Activated naive CD4-positive, alpha-beta T cell treated with anti-CD3 and anti-CD28 coated beads, Interleukin-2, amount 10 ng/mL, durations not matched to agents 7 days and 5 days (primary cell): ENCODE results near the gene FBXW2.

Experiments used
- CTCF ChIA-PET: fragments of 350-600 bp; sonication (Branson Sonifier 250); formaldehyde crosslinking; loops from one replicate; lab custom pipeline; 2021; ENCODE audit warnings: antibody characterized with exemption; lab: Charles Lee
- DNase-seq: peaks from one replicate; pipeline ENCODE4 v3.0.0-alpha.2; 2020
- H3K27ac Mint-ChIP-seq: one replicate; pipeline ENCODE4 v1.8.0; 2021; ENCODE audit warnings: mild to moderate bottlenecking, moderate library complexity, mixed read lengths
- H3K27me3 Mint-ChIP-seq: one replicate; pipeline ENCODE4 v1.8.0; 2021; ENCODE audit warnings: mild to moderate bottlenecking, mixed read lengths
- H3K36me3 Mint-ChIP-seq: one replicate; pipeline ENCODE4 v1.8.0; 2021; ENCODE audit warnings: mixed read lengths
- H3K4me1 Mint-ChIP-seq: one replicate; pipeline ENCODE4 v1.8.0; 2021; ENCODE audit warnings: mixed read lengths
- H3K4me3 Mint-ChIP-seq: one replicate; pipeline ENCODE4 v1.8.0; 2021; ENCODE audit warnings: mild to moderate bottlenecking, moderate library complexity, mixed read lengths
- H3K9me3 Mint-ChIP-seq: one replicate; pipeline ENCODE4 v1.8.0; 2021; ENCODE audit warnings: mixed read lengths

Gene FBXW2

DNA sequence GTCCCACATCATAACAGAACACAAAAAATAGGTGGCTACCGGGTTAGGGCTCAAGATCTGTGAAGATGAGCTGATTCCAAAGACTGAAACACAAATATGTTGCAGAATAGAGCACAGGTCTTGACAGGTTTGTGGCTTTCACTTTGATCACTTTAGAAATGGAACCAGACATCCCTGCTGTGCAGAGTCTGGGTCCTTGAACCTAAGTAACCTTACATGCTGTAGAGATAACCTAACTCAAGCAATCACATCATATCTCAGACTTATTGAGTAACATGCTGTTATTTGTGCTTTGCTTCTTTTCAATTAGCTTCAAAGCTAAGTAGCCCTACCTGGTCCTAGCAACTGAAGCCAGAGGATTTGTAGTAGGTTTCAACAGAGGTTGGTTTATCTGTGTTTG, 24.3 kb downstream of the FBXW2 start:
- no peak for DNase-seq
- Mint-ChIP-seq H3K27ac (peak overlapping the region; percentile 80), H3K27me3 (no peaks in the 10 kb centered on the region), H3K4me1 (peaks cover 36% of the 10 kb centered on the region), H3K36me3 (peaks cover 59% of the 10 kb centered on the region), H3K4me3 (no peak overlapping the region), H3K9me3 (no peaks in the 10 kb centered on the region)
- CTCF ChIA-PET = interaction anchor here (1.0 to 2.3 kb wide), 3 partner anchors 11 to 128 kb away, joined by 3 to 12 read pairs (median 3); no protein-coding TSS in a partner anchor

DNA sequence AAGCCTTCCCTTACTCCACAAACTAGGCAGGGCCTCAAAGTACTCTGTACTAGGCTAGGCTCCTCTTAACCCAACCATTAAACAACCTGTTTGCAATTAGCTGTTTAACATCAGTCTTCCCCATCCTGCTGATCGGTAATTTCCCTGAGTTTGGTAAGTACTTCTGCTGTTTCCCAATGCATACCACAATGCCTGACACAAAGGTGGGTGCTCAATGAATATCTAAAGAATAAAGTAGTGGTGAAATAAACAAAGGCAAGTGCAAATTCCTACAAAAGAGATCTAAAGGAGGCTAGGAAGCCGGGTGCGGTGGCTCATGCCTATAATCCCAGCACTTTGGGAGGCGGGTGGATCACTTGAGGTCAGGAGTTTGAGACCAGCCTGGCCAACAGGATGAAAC, 25.0 kb downstream of the FBXW2 start:
- H3K27me3 Mint-ChIP-seq = no peaks in the 10 kb centered on the region
- no peak overlapping the region for H3K4me3 Mint-ChIP-seq
- H3K4me1 Mint-ChIP-seq = peaks cover 36% of the 10 kb centered on the region
- peak overlapping the region; percentile 6 for H3K27ac Mint-ChIP-seq
- no peaks in the 10 kb centered on the region for H3K9me3 Mint-ChIP-seq
- CTCF ChIA-PET = interaction anchor here (1.0 to 2.3 kb wide), 2 partner anchors 12 kb away, joined by 3 to 12 read pairs; no protein-coding TSS in a partner anchor
- no peak for DNase-seq
- H3K36me3 Mint-ChIP-seq = peaks cover 59% of the 10 kb centered on the region

DNA sequence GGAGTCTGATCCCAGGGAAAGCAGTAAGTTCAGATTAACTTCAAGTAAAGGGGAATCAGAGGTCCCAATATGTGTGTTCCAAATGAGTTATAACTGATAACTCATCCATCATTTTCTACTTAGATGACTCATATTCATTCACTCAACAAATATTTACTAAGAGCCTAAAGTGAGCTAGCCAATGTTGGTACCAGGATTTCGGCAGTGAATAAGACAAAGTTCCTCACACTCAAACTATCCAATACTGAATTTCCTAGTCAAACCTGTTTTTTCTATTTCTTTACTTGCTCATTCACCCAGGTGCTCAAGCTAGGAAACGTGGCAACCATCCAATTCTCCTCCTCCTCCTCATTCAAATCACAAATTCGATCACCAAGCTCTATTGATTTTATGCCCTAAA, 25.8 kb downstream of the FBXW2 start:
- Mint-ChIP-seq H3K9me3 (no peaks in the 10 kb centered on the region), H3K4me1 (peaks cover 36% of the 10 kb centered on the region), H3K27me3 (no peaks in the 10 kb centered on the region), H3K4me3 (no peak overlapping the region), H3K27ac (no peak overlapping the region), H3K36me3 (peaks cover 59% of the 10 kb centered on the region)
- no peak for DNase-seq
- CTCF ChIA-PET = interaction anchor here (2.3 kb wide), 1 partner anchor 12 kb away, joined by 12 read pairs; no protein-coding TSS in a partner anchor

DNA sequence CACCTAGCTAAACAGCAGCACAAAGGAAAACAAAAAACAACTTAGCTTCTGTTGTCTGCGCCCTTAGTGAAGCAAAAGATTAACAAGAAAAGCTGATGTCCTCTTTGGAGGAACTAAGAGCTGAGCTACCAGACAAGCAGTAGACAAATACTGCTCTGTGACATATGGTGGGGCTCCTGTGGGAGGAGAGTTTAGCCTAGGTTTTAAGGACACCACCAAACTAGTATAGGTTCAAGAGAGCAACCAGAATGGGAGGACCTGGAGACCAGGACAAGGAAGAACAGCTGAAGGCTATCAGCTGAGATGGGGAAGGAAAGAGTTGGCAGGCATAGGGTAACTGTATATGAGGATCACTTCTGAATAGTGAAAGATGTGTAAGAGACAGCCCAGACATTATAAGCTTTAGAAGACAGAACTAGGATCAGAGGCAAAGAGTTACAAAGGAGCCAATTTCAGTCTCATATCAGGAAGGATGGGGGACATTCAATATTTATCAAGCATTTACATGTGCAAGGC, 27.2 kb downstream of the FBXW2 start:
- Mint-ChIP-seq H3K4me3 (no peak overlapping the region), H3K9me3 (no peaks in the 10 kb centered on the region), H3K36me3 (peaks cover 54% of the 10 kb centered on the region), H3K4me1 (peaks cover 29% of the 10 kb centered on the region), H3K27ac (no peak overlapping the region), H3K27me3 (no peaks in the 10 kb centered on the region)
- no peak for DNase-seq
- CTCF ChIA-PET = interaction anchor here (1.0 kb wide), 1 partner anchor 9 kb away, joined by 4 read pairs; no protein-coding TSS in a partner anchor

DNA sequence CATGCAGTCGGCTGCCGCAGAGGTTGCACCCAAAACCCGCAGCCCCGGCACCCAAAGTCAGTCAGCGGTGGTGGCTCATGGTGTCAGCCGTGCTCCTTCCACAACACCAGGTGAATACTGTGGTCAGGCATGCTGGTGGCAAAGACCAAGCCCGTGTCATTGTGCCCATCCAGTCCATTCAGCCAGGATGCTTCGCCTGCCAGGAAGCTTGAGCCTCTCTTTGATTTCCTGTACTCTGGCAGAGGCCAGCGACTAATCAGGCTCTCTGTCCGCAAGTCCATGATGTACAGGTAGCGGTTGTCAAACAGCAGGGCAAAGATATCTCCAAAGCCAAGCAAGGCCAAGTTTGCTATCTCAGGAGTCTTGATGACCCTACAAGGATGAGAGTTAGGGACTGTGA, 28.7 kb downstream of the FBXW2 start:
- Mint-ChIP-seq H3K27ac (no peak overlapping the region), H3K27me3 (no peaks in the 10 kb centered on the region), H3K36me3 (peaks cover 46% of the 10 kb centered on the region), H3K9me3 (no peaks in the 10 kb centered on the region), H3K4me1 (peaks cover 15% of the 10 kb centered on the region), H3K4me3 (no peak overlapping the region)
- DNase-seq = no peak
- CTCF ChIA-PET = interaction anchor here (1.5 to 1.6 kb wide), 2 partner anchors 10 to 104 kb away, joined by 4 read pairs; no protein-coding TSS in a partner anchor

DNA sequence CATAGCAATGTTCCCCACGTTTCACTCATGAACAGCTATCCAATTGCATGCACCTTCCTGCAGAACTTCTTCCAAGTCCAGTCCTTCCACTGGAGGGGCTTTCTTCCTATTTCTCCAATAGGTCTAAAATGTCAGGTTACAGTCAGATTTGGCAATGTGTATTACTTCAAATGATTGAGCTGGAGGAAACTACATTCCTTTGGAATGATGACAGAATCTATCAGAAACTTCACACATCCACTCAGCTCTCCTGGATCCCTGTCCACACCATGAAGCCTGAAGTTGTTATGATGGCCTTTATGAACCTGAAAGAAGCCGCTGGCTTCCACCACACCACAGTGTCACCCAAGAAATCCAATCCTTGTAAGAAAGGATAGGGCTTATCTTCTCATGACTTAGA, 32.2 kb downstream of the FBXW2 start:
- Mint-ChIP-seq H3K36me3 (peaks cover 44% of the 10 kb centered on the region), H3K27ac (no peak overlapping the region), H3K4me3 (no peak overlapping the region), H3K27me3 (no peaks in the 10 kb centered on the region), H3K4me1 (peaks cover 6% of the 10 kb centered on the region), H3K9me3 (no peaks in the 10 kb centered on the region)
- no peak for DNase-seq
- CTCF ChIA-PET = interaction anchor here (1.7 kb wide), 1 partner anchor 299 kb away, joined by 8 read pairs; no protein-coding TSS in a partner anchor

DNA sequence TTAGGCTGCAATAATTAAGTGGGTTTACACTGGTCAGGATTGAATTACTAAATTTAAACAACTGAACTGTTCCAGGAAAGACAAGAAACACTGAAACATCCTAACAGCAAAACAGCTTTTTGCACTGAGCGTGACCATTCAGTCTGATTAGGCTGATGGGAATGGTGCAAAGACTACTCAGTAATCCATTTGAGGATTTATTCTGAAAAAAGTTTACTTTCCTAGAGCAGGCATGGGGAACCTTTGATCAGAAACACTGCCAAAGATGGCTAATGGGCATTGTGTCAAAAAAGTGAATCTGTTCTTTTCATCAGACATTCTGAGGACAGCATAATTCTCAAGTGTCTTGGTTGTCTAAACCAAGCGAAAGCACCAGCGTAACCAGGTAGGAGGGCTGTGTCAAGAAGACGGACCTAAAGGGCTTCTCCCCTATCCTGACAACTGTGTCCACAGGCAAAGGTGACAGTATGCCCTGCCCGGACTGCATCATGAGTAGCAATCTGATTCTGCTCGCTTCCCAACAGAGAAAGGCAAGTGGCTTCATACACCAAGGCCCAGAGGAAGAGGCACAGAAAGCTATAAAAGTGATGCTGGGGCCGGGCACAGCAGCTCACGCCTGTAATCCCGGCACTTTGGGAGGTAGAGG, 33.3 kb downstream of the FBXW2 start:
- H3K36me3 Mint-ChIP-seq = peaks cover 36% of the 10 kb centered on the region
- no peak for DNase-seq
- no peak overlapping the region for H3K27ac Mint-ChIP-seq
- H3K4me1 Mint-ChIP-seq = peaks cover 6% of the 10 kb centered on the region
- CTCF ChIA-PET = no interaction called here
- no peaks in the 10 kb centered on the region for H3K27me3 Mint-ChIP-seq
- H3K4me3 Mint-ChIP-seq = no peak overlapping the region
- H3K9me3 Mint-ChIP-seq = no peaks in the 10 kb centered on the region

DNA sequence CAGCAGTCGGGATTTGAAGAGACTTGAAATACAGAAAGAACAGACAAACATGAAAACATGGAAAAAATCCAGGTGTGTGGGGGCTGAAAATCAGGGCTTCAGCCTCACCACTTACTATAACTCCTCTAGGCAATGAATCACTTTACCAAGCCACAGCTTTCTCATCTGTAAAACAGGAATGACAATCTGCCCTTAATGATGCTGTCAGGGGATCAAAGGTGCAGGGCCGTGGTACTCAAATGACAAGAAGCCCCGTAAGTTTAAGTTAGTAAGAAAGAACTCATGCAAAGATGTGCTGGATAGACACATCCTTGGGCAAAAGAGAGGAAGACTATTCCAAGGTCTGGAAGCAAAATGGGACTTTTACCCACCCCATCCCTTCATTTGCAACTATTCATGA, 34.7 kb downstream of the FBXW2 start:
- H3K9me3 Mint-ChIP-seq = no peaks in the 10 kb centered on the region
- no peak overlapping the region for H3K4me3 Mint-ChIP-seq
- H3K36me3 Mint-ChIP-seq = peaks cover 29% of the 10 kb centered on the region
- no peaks in the 10 kb centered on the region for H3K27me3 Mint-ChIP-seq
- CTCF ChIA-PET = interaction anchor here (4.9 kb wide), 1 partner anchor 302 kb away, joined by 45 read pairs; no protein-coding TSS in a partner anchor
- DNase-seq = no peak
- H3K27ac Mint-ChIP-seq = no peak overlapping the region
- peaks cover 6% of the 10 kb centered on the region for H3K4me1 Mint-ChIP-seq

DNA sequence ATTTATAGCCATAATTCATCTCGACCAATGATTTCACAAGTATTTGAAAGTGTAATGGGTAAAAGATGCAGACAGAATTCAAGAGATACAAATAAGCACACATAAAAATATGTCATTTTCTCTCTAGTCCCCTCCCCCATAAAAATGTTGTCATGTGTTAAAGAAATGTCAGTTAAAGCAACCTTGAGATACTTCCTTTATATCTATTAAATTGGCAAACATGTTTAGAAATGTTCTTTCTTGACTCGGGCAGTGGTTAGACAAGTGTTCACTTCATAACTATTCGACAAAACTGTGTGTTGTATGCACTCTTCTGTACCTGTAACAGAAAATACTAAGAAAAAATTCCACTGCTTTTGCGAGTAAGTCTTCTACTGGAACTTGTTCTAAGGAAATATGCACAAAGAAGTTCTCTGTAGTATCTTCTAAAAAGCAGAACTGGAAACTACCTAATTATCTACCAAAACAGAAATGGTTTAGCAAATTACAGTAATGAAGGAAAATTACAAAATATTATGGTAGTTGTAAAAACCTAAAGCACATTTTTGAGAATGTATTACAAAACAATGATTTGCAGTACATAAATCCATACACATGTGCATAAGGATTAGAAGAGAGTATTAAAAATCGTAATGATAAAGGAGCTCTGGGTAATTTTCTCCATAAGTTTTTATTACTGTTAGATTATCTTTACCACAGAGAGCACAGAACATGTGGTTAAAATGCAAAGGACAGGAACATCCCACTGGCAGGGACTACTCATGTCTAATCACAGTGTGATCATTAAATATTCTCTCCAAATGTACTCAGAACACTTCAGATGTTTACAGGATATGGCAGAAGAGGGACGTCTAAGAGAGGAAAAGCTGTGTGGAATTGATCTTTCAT, 35.9 kb downstream of the FBXW2 start:
- H3K9me3 Mint-ChIP-seq = no peaks in the 10 kb centered on the region
- peaks cover 26% of the 10 kb centered on the region for H3K36me3 Mint-ChIP-seq
- CTCF ChIA-PET = interaction anchor here (0.8 to 4.9 kb wide), 16 partner anchors 8 to 521 kb away, joined by 3 to 45 read pairs (median 5); no protein-coding TSS in a partner anchor
- no peak overlapping the region for H3K4me3 Mint-ChIP-seq
- peaks cover 6% of the 10 kb centered on the region for H3K4me1 Mint-ChIP-seq
- no peak for DNase-seq
- no peaks in the 10 kb centered on the region for H3K27me3 Mint-ChIP-seq
- peak overlapping the region; percentile 71 for H3K27ac Mint-ChIP-seq

DNA sequence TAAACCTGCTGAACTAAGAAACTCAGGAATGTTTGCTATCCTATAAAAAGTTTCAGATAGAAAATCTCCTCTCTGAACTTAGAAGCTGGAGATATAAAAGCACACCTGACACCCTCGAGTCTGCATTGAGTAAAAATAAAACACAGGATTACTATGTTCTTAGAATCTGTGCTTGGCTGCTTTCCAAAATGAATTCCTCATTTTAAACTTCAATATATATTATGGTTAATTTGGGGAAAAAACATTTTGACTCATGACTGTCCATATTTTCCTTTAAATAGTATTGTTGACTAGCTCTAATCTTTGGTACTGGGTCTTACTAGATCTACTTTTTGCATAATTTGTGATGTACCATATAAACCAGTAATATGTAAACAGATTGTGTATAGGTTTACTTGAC, 36.7 kb downstream of the FBXW2 start:
- H3K27ac Mint-ChIP-seq = no peak overlapping the region
- peaks cover 26% of the 10 kb centered on the region for H3K36me3 Mint-ChIP-seq
- H3K27me3 Mint-ChIP-seq = no peaks in the 10 kb centered on the region

DNA sequence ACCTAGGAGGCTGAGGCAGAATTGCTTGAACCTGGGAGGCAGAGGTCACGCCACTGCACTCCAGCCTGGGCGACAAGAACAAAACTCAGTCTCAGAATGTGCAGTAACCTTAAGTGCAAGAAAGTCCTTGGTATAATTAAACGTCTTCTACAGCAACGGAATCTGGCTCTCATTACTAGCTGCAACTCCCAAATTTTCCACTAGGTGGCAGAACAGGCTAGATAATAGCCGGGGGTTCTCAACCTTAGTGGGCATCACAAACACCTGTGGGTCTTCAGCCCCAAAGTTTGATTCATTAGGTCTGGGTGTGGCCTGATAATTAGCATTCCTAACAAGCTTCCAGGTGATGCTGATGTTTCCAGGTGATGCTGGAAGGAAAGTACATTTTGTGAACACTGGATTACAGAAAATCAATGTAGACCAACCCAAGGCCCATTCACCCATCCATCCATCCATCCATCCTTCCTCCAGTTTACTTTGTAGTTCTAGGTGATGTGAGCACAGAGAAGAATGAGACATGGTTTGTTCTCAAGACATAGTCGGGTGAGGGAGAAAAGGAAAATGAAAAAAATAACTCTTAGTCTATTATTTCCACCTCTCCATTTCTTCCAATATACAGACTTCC, 37.3 kb downstream of the FBXW2 start:
- CTCF ChIA-PET = interaction anchor here (0.7 to 4.9 kb wide), 49 partner anchors 9 to 522 kb away, joined by 3 to 45 read pairs (median 4); partner anchors contain the start of gene FBXW2
- Mint-ChIP-seq H3K4me1 (peaks cover 6% of the 10 kb centered on the region), H3K36me3 (peaks cover 22% of the 10 kb centered on the region), H3K27me3 (no peaks in the 10 kb centered on the region), H3K9me3 (no peaks in the 10 kb centered on the region), H3K4me3 (no peak overlapping the region), H3K27ac (no peak overlapping the region)
- DNase-seq = peak; percentile 74

More for the DNA sequence above, 36.7 kb downstream of the FBXW2 start:
- H3K4me1 Mint-ChIP-seq = peaks cover 6% of the 10 kb centered on the region
- no peak for DNase-seq
- CTCF ChIA-PET = interaction anchor here (0.7 to 4.9 kb wide), 31 partner anchors 9 to 521 kb away, joined by 3 to 45 read pairs (median 5); no protein-coding TSS in a partner anchor
- H3K4me3 Mint-ChIP-seq = no peak overlapping the region
- no peaks in the 10 kb centered on the region for H3K9me3 Mint-ChIP-seq

DNA sequence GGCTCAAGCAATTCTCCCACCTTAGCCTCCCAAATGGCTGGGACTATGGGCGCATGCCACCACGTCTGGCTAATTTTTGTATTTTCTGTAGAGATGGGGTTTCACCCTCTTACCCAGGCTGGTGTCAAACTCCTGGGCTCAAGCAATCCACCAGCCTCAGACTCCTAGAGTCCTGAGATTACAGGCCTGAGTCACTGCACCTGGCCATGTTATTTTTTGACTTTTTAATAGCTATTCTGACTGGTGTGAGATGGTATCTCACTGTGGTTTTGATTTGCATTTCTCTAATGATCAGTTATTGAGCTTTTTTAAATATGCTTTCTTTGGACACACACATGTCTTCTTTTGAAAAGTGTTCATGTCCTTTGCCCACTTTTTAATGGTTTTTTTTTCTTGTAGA, 38.2 kb downstream of the FBXW2 start:
- Mint-ChIP-seq H3K36me3 (peaks cover 19% of the 10 kb centered on the region), H3K4me1 (peaks cover 6% of the 10 kb centered on the region), H3K9me3 (no peaks in the 10 kb centered on the region), H3K27ac (no peak overlapping the region), H3K27me3 (no peaks in the 10 kb centered on the region), H3K4me3 (no peak overlapping the region)
- CTCF ChIA-PET = interaction anchor here (0.7 to 4.9 kb wide), 30 partner anchors 8 to 344 kb away, joined by 3 to 45 read pairs (median 4); no protein-coding TSS in a partner anchor
- DNase-seq = no peak

DNA sequence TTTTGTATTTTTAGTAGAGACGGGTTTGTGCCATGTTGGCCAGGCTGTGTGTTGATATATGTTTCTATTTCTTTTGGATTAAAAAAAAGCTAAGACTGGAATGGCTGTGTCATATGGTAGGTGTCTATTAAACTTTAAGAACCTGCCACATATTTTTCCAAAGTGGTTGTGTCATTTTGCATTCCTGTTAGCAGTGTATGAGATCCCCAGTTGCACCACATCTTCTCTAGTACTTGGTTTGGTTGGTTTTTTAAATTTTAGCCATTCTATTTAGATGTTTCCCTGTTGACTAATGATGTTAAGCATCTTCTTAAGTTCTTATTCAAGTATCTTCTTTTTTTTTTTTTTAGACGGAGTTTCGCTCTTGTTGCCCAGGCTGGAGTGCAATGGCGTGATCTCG, 42.8 kb downstream of the FBXW2 start:
- CTCF ChIA-PET = interaction anchor here (1.4 kb wide), 1 partner anchor 463 kb away, joined by 3 read pairs; no protein-coding TSS in a partner anchor
- Mint-ChIP-seq H3K27me3 (no peaks in the 10 kb centered on the region), H3K4me1 (peaks cover 6% of the 10 kb centered on the region)

More for the DNA sequence above, 42.8 kb downstream of the FBXW2 start:
- Mint-ChIP-seq H3K27ac (no peak overlapping the region), H3K4me3 (no peak overlapping the region), H3K36me3 (no peaks in the 10 kb centered on the region), H3K9me3 (no peaks in the 10 kb centered on the region)
- DNase-seq = no peak
